IPS-18c (cell line): ENCODE measurements around the gene C22orf23.
A peak's percentile ranks its signal among the peaks of the same experiment; 100 is the strongest.
"Not testable (repeated sequence)": the region's sequence is repeated elsewhere in the genome, so short reads cannot be mapped to it uniquely, and the experiment has no call there.

Source experiments
- H3K4me3 ChIP-seq: 2 replicates; pipeline ENCODE4 v1.7.0; 2013; ENCODE audit warnings: low read depth, mild to moderate bottlenecking, low read length, moderate library complexity; ENCODE audit not compliant: insufficient read depth
- H3K9me3 ChIP-seq: one replicate; pipeline ENCODE4 v1.6.1; 2013; ENCODE audit warnings: mild to moderate bottlenecking, low read length, moderate library complexity; ENCODE audit not compliant: control insufficient read depth, insufficient read depth

C22orf23 gene

DNA sequence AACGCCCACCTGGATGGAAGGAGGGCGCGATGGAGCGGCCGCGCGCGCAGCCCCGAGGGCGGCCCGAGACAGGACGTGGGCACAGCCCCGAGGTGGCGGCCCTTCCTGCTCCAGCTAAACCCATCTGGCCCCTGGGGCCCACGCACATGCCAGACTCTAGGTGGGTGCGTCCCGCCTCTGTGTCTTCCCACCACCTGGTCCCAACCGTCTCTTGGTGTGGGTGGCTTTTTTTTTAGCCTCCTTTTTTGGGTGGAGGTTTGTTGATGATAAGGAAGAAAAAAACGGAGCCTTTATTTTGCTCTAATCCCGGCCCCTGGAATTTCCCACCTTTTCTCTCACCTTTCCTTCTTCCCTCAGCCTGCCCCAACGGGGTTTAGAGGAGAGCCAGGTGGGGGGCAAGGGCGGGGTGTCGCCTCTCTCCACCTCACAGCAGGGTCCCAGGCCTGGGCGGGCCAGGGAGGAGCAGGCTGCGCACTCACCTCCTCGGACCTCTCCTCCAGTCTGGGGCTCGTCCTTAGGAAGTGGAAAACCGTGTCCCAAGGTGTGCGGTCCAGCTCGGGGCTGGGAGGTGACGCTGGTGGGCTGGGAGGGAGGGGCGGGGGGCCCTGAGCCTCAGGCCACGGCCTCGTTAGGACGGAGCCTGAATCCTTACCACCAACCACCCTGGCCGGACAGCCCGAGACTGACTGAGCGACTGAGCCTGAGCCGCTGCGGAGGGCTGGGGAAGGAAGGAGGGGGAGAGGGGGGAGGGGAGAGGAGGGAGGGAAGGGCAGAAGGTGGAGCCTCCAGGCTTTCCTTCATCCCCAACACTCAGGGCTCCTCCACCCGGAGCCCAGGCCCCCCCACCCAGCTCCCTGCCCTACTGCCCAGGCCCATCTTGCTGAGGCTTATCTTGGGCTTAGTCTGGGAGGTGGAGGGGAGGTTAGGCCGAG is 30.7 kb upstream of the C22orf23 start, which contains the start of gene SOX10:
Gene SOX10 (minus strand): TSS at position 696 of the 932 bp plus-strand sequence. CDS start 771 bp downstream, outside the sequence.
- Histone ChIP-seq H3K9me3 (no peaks in the 10 kb centered on the region), H3K4me3 (peak within 1 kb of the TSS; percentile 41)

DNA sequence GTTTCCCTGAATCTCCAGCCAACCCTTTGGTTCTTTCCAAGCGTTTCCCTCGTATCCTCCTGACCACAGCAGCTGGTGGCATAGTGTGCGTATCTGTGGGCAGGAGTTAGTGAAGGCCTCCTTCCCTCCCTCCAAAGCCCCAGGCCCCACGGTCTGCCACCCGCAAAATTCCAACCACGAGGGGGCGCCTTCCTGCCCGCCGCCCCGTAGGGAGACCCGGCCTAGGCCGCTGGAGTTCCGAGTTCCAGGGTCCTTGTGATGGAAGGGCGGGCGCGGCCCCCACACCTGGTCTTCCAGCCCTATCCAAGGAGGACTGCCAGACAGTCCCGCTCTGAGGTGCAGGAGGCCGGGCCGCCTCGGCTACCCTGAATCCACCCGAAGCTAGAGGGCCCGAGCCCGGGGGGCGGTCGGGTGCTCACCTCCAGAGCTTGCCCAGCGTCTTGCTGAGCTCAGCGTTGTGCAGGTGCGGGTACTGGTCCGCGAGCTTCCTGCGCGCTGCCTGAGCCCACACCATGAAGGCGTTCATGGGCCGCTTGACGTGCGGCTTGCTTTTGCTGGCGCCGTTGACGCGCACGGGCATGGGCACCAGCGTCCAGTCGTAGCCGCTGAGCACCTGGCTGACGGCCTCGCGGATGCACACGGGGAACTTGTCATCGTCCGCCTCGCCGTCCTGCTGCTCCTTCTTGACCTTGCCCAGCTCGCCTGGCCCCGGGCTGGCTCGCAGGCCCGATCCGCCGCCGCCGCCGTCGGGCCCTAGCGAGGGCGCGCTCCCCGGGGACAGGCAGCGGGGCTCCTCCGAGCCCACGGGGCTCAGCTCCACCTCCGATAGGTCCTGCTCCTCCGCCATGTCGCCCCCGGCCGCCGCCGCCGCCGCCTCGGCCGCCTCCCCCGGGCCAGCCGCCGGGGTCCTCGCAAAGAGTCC is 29.8 kb upstream of the C22orf23 start:
- H3K4me3 ChIP-seq, result peak overlapping the region; percentile 41; the same call in 1 of the 2 replicates
- no peaks in the 10 kb centered on the region for H3K9me3 ChIP-seq

DNA sequence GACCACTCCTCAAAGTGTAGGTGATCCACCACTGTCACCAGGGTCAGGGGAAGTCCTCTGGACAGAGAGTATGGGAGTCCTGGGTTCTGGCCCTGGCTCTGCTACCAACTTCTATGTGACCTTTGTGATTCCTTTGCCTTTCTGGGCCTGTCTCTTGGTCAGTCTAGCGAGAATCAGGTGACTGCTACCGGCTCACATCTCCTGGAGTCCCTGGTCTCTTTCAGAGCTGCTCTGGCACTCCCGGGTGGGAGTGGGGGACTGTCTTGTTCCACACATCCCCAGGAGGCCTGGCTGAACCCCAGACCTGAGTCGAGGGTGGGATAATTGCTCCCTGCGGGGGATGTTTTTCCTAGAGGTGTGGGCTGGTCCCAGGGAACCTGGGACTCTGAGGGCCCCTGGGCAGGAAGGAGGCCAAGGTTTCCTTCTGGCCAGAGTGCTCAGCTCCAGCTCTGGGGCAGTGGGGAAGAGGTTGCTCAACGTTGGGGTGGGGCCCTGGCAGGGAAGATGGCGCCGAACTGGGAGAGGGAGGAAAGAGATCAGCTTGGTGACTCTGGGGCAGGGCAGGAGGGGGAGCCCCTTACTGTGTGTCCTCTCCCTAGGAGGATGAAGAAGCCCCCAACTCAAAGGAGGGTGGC is 28.9 kb upstream of the C22orf23 start:
- Histone ChIP-seq H3K9me3 (no peaks in the 10 kb centered on the region), H3K4me3 (no peak overlapping the region)

DNA sequence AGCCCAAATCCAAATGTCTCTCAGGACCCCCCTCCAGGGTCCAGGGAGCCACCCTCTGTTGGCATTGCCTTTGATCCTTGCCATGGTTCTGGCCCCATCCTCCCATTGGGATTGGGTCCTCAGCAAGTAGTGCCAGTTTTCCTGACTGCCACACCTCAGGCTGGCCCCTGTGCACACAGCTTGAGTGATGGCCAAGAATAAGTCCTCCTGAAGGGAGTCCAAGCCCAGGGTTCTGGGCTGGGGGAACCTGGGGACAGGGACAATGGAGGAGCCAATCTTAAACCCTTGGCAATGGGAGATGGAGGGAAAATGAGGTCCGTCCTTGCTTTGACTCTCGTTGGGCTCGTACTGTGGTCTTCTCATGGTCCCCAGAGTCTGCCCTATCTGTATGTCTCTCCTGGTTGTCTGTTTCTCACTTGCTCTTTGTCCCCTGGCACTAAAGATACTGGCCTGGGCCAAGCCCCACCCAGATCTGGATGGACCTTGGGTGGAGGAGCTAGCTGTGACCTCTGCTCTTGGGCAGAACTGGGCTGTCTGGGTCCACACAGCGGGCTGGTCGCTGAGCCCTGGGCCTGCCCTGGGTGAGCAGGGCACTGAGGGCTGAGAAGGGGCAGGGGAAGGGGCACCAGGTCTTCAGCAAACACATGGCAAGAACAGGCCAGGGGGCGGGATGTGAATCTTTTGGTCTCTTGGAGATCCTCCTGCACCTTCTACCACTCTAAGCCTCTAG is 28.0 kb upstream of the C22orf23 start:
- Histone ChIP-seq H3K4me3 (no peak overlapping the region), H3K9me3 (no peaks in the 10 kb centered on the region)

DNA sequence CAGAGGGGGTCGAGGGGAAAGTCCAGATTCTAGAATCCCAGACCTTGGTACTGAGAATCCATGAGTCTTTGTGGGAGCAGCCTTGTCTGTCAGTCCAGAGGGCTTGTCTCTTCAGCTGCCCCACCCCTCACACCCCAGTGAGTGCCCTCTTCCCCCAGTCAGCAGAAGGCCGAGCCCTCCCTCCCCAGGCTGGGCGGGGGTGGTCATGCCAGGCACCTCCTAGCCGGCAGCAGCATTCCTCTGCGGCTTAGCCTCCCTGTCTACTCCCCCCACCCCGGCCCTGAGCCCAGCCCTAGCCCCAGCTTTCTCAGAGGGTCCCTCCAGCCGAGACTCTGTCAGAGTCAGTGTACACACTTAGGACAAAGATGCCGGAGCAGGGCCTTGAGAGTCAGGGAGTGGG is 26.4 kb upstream of the C22orf23 start:
- H3K4me3 ChIP-seq, result no peak overlapping the region; the same call in 1 of the 2 replicates
- H3K9me3 ChIP-seq, result no peaks in the 10 kb centered on the region

DNA sequence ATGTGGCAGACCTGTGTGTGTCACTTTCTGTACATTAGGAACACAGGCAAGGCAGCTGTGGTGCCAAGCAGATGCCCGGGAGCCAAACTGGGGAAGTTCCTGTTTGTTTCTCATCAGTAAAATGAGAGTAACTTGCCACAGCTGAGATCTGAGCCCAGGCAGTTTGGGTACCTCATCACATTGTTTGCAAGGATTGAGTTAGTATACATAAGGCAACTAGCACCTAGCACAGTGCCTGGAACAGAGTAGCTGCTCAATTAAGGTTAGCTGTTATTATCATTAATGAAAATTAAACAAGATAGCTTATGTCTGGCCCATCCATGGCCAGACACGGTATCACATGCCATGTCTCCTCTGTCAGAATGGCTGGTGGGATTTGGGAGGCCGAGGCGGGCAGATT is 23.1 kb upstream of the C22orf23 start:
- Histone ChIP-seq H3K9me3 (no peaks in the 10 kb centered on the region), H3K4me3 (no peak overlapping the region)

DNA sequence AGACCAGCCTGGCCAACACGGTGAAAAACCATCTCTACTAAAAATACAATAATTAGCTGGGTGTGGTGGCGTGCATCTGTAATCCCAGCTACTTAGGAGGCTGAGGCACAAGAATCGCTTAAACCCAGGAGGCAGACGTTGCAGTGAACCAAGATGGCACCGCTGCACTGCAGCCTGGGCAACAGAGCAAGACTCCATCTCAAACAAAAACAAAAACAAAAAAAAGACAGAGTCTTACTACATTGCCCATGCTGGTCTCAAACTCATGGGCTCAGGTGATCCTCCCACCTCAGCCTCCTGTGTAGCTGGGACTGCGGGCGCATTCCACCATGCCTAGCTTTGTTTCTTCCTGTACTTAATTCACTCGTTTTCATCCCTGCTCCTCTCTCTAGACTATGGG is 22.6 kb upstream of the C22orf23 start:
- not testable (repeated sequence) for H3K4me3 ChIP-seq, H3K9me3 ChIP-seq

DNA sequence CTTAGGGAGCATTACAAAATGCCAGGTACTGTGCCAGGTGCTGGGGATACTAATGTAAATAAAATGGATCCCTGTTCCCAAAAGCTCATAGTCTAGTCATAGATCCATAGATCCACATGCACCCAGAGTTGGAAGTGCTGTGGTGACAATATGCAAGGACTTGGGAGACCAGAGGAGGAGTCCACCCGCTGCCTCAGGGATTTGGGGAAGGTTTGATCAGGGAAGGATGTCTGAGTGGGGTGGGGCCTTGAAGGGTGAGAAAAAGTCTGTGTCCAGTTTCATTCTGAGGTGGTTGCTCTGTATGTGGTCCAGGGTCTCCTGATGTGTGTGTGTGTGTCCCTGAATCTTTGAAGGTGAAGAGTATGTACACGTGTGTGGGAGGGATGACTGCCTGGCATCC is 21.8 kb upstream of the C22orf23 start:
- Histone ChIP-seq H3K9me3 (no peaks in the 10 kb centered on the region), H3K4me3 (no peak overlapping the region)

DNA sequence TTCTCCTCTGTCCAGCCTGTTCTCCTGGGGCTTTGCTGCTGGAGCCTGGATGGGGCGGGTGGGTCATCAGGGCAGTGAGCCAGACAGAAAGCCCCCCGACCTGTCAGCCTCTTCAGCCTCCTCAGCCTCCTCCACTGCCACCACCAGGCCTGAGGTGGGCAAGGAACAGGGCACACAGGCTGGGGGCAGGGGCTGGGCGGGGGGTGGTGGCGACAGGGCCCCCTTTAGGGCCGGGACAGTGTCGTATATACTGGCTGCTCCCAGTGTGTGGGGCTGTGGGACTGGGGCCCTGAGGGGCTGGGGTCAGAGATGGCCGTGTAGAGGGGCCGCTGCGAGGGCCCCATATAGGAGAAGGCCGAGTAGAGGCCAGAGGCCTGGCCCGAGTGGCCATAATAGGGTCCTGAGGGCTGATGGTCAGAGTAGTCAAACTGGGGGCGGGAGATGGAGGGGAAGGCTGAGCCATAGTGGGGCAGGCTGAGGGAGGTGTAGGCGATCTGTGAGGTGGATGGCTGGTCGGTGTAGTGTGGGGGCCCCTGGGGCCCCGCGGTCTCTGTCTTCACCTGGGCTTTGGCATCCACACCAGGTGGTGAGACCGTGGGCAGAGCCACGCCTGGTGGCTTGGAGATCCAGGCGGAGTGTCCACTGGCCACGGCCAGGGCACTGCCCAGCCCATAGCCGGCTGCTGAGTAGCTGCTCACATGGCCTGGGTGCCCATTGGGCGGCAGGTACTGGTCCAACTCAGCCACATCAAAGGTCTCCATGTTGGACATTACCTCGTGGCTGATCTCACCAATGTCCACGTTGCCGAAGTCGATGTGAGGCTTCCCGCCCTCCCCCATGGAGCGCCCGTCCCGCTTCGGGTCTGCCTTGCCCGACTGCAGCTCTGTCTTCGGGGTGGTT is 20.1 kb upstream of the C22orf23 start:
- H3K4me3 ChIP-seq, result no peak overlapping the region; the same call in 1 of the 2 replicates
- no peaks in the 10 kb centered on the region for H3K9me3 ChIP-seq

DNA sequence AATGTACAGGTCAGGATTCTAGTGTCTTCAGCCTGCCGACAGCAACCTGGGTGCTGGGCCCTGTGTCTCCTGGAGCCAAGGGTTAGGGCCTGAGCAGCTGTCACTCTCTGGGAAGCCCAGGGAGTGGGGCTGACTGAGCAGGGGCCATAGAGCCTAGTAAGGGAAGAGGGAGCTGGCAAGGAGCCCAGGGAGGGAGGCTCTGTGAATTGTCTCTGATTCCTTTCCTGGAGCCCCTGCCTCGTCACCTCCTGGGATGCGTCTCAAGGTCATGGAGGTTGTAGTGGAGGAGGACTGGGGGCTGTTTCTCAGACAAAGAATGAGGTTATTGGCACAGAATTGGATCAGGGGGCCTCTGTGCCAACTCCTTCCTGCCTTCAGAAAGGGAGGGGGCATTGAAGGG is 19.1 kb upstream of the C22orf23 start:
- Histone ChIP-seq H3K9me3 (no peaks in the 10 kb centered on the region), H3K4me3 (no peak overlapping the region)

DNA sequence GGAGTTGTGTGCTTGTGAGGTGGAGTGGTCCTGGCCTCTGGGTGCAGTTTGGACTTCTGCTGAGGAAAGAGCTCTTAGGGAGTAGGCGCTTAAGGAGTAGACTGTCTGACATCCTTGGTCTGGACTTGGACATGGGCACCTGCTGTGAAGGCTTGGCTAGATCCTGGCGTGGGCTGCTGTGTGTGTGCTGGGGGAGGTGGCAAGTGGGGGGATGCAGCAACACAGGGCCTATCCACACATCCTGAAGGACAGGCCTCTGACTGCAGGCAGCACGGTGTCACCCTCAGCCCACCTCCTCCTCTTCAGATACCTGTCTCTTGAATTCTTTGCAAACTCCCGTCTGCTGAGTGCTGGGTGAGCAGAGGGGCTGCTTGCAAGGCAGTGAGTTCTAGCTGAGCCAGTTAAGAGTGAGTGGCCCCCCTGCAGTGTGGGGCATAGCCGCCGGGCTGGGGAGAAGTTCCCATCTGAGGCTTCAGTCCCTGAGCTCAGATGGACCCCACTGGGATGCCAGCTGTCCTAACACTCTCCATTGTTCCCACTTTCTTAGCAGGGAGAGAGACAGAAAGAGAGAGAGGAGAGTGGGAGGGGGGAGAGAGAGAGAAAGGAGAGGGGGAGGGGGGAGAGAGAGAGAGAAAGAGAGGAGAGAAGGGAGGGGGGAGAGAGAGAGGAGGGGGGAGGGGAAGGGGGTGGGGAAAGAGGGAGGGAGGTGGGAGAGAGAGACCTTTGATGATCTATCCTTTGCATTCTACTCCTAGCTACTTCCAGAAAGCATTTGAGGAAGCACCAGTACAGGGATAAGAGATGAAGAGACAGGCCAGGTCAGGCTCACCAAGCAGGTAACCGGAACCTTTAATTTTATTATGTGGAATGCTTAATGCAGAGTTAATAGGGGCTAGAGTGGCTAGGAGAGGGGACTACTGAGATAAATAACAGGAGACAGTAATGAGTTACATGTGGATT is 18.4 kb upstream of the C22orf23 start:
- no peaks in the 10 kb centered on the region for H3K9me3 ChIP-seq

DNA sequence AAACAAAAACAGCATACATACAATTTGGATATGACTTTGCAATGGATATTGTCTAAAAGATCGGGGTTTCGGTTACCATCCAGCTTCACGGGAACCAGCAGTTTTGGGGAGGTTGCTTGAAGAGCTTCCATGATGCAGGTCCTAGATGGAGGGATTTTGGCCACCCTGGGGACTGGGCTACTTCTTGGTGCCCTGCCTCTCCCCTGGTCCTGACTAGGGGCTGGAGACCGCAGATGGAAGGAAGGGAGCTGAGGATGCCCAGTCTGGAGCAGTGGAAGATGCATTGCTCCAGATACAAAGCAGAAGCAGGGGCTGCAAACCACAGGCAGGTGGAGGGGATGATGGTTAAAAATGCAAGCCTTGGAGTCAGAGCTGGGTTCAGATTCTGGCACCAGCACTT is 17.5 kb upstream of the C22orf23 start:
- Histone ChIP-seq H3K9me3 (no peaks in the 10 kb centered on the region), H3K4me3 (no peak overlapping the region)

More for the DNA sequence above, 18.4 kb upstream of the C22orf23 start:
- H3K4me3 ChIP-seq, result no peak overlapping the region

DNA sequence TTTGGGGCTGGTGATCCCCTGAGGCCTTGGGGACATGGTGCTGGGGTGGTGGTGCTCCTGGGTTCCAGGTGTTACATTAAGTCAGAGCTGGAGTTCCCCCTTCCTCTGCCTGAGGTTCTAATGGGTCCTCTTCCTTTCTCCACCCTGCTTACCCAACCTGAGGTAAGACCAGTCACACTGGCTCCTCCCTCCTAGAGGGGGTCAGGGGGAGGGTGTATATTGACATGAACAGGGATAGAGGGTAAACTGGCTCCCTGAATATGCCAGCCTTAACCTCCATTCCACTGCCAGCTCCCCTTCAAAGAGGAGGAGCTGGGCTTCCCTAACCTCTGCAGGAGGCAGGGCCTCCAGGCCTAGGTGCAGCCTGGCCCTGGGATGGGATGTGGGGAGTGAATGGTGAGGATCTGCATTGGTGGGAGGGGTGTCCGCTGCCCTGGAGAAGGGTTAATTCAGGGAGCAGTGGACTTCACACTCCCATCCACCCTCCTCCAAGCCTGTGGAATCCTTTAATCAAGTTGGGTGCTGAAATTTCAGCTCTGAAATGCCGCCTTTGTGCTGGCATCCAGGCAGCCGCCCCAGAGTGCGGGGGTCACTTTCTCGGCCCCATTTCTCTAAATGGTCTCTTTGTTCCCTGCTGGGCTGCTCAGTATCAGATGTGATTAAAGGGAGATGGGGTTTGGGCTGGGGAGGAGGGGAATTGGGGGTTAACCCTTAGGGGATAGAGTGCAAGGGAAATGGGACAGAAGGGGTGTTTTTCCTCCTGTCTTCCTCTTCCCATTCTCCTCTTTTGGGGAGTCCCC is 15.3 kb upstream of the C22orf23 start:
- Histone ChIP-seq H3K4me3 (no peak overlapping the region), H3K9me3 (no peaks in the 10 kb centered on the region)
